ENCODE data around the gene CPSF3.

- TF ChIP-seq ZNF513 (tag by site-specific recombination; IDR thresholded peaks at IDR 0.05) (no peak), BCL11A (tag by site-specific recombination; IDR thresholded peaks at IDR 0.05; ENCODE audit: low read depth) (no peak), ZBTB7A (tag by site-specific recombination; IDR thresholded peaks at IDR 0.05; ENCODE audit: low read depth) (no peak), ZNF114 (tag by site-specific recombination; IDR thresholded peaks at IDR 0.05) (no peak)
Observed at GRCh38 chr2:9388950-9389911, 34.2 kb upstream of the CPSF3 start.
